Activated CD8-positive, alpha-beta memory T cell treated with anti-CD3 and anti-CD28 coated beads, Interleukin-2, amount 50 U/mL, for 1 hour (primary cell): Measurements from ENCODE around the gene WNK4.

ENCODE experiments used
- DNase-seq: peaks from one replicate; pipeline ENCODE4 v3.0.0-alpha.2; 2020; ENCODE audit errors: extremely low read depth

Gene WNK4

DNA sequence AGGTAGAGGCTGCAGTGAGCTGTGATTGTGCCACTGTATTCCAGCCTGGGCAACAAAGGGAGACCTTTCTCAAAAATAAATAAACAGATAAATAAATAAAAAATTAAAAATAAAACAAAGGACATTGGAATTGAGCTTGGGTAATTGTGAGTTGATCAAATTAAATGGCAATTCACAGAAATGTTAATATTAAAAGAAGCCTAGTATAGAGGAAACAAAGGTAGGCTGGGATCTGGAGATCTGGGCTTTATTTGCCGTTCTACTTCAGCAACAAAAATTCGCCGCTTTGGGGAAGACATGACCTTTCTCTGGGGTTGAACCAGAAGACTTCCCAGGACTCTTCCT lies 7.5 kb upstream of the WNK4 start:
- no peak for DNase-seq

DNA sequence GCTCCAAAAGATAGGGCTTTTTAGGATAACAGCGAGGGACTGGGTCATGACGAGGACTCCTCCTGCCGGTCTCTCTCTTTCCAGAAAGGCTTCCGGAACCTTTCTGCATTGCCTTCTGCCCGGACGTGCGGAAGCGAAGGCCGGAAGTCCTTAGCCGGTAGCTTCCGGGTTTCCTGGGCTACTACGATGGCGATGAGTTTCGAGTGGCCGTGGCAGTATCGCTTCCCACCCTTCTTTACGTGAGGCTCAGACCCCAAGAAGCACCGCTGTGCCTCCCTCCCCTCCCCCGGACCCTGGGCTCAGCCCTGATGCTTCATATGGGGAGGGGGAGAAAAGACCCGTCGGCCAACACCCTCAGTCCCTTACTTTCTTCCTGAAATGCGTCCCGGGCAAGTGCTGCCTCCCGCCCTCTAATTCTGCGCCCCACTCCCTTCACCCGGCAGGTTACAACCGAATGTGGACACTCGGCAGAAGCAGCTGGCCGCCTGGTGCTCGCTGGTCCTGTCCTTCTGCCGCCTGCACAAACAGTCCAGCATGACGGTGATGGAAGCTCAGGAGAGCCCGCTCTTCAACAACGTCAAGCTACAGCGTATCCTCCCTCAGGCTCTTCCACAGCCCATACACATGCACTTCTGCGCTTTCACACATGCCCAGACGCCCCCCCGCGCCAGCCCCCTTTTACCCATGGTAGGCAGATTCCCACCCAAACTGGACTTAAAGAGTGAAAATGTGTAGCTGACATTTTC lies 6.9 kb upstream of the WNK4 start, which contains the start of gene VPS25:
VPS25 (plus strand) TSS at position 160 of the 746 bp plus-strand sequence; CDS start at position 187, 27 bp downstream.
- peak; percentile 40 for DNase-seq

DNA sequence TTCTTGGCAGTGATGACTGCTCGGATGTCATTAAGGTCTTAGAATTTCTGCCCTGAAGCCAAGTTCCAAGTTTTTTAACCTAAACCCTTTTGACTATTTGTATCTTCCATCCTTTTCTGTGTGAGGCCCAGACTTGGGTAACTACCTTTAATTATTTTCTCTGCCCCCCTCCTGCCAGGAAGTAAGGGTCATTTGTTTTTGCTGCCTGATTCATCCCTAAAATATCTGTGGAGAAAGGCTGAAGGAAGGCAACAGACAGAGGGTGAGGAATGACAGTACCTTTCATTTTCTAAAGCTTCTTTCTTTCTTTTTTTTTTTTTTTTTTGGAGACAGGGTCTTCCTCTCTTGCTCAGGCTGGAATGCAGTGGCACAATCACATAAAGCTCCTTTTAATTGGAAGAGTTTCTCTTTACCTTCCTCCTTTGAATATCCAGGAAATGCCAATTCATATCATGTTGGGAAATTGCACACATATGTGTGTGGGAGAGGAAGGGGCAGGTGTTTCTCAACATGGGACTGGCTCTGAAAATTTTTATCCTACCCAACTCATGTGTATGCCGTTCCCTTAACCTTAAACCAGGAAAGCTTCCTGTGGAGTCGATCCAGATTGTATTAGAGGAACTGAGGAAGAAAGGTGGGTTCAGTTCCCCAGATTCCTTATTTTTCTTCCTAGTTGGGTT lies 6.2 kb upstream of the WNK4 start:
- DNase-seq, result no peak

DNA sequence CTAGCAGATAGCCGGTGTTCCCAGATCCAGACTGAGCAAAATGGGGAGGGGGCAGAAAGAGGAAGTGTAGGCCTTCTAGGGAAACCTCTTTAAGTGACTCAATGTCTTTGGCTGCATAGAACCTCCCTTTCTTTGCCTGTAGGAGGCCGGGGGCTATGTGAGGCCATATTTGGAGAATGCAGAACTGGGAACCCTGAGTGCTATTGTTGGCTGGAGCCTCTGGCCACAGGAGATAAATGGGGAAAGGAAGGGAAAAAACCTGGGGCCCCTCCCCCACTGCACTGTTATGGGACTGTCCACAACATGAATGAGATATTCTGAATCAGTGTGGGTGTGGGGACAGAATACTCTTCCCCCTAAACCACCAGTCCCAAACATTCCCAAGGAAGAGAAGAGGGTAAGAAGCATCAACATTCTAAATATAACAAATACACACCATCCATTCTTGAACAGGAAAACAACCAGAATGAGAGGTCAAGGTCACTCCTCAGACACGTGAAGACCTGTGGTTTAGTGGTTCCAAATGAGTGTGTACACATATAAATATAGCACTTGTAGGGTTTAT lies 4.8 kb upstream of the WNK4 start:
- no peak for DNase-seq

DNA sequence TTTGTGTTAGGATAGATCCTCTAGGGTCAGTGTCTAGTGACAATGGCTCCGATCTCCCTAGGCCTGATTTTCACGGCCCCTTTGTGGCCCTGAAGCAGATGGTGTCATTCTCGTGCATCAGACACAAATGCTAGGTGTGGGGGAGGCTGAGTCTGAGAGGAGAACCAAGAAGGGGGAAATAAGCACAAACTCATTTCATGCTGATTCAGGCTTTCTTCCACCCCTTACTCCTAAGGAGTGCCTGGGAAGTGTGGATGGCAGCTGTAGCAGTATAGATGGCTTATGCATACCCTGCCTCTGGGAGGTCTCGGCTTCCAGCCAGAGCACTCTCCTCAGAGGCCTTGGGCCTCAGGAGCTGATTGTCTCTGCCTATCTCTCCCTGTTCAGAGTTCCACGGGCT lies 1.8 kb upstream of the WNK4 start:
- DNase-seq, result no peak

DNA sequence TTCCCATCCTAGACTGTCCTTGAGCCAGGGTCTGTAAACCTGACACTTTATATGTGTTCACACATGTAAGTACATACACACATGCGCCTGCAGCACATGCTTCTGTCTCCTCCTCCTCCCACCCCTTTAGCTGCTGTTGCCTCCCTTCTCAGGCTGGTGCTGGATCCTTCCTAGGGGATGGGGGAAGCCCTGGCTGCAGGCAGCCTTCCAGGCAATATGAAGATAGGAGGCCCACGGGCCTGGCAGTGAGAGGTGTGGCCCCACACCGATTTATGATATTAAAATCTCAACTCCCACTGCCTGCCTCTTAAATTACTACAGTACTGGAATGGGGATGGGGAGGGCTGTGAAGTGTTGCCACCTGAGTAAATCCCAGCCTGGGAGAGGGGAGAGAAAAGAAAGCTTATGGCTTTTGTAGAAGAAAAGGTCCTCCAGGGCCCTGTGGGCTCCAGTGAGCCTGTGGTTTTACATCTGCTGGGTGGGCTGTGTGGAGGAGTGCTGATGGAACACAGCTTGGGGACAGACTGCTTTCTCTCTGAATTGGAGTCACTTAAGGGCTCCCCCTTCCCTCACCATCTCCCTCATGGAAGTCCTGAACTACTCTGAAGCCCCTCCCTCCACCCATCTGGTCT lies 990 bp upstream of the WNK4 start:
- no peak for DNase-seq

DNA sequence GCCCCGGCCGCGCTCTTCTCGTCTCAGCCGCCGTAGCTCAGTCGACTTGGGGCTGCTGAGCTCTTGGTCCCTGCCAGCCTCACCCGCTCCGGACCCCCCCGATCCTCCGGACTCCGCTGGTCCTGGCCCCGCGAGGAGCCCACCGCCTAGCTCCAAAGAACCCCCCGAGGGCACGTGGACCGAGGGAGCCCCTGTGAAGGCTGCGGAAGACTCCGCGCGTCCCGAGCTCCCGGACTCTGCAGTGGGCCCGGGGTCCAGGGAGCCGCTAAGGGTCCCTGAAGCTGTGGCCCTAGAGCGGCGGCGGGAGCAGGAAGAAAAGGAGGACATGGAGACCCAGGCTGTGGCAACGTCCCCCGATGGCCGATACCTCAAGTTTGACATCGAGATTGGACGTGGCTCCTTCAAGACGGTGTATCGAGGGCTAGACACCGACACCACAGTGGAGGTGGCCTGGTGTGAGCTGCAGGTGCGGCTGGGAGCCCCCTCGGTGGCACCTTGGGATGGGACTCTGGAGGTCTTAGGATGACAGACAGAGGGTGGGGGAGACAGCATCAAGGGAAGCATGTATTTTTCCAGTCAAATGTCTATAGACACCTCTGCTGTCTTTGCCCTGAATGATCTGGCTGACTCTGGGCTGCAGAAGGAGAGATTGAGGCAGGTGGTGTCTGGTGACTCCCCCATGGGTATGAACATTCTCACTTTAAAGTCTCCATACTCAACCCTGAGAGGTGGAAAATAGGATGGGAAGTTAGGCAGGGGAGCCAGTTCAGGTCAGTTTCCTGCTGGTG lies 635 bp downstream of the WNK4 start:
- DNase-seq, result no peak

DNA sequence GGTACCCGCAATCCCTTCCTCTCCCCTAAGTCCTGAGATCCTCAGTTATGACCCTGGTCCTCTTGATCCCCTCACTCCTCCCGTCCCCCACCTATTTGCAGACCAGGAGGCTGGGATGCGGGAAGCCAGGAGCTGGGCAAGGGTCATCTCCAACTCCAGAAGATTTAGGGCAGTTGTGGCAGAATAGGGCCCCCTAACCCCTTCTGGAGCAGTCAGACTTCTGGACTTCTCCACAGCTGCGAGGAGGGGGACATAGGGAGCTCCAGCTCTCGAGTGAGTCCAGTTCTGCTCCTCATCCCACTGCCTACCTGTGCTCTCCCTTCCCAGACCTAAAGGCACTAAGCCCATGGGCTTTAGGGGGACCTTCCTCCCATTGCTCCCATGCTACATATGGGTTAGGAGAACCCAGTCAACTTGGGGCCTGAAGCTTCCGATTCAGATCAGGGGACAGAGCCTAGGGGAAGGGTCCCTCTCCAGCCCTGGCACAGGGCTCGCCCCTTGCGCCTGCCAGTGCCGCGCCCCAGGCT lies 1.3 kb downstream of the WNK4 start:
- no peak for DNase-seq

DNA sequence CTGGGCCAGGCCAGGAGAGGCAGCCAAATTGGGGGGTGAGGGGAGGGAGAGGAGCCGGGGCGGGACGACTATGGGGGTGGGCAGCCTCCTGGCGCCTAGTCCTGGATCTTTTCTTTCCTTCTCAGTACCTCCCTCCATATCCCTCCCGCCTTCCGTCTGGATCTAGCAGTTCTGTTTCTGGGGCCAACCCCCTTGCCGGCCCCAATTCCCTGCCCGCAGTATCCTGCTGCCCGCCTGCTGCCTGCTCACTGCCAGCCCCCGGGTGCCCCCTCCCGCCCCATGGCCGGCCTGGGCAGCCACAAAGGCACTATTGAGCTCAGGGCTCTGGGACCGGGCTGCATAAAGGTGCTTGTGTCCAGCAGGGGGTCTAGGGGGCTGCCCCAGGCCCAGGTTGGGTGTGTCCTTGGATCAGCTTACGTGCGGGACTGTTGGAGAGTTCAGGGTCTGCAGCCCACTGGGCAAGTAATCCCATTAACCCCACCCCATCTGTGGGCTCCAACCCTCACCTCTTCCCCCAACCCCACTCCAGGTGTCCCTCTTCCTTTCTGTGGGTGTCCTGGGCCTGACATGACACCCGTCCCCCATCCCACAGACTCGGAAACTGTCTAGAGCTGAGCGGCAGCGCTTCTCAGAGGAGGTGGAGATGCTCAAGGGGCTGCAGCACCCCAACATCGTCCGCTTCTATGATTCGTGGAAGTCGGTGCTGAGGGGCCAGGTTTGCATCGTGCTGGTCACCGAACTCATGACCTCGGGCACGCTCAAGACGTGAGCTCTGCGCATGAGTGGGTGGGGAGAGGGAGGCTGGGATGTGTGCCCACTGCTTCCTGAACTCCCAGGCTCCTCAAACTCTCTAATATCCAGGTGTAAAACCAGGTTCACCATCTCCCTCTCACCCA lies 2.0 kb downstream of the WNK4 start:
- DNase-seq, result no peak

DNA sequence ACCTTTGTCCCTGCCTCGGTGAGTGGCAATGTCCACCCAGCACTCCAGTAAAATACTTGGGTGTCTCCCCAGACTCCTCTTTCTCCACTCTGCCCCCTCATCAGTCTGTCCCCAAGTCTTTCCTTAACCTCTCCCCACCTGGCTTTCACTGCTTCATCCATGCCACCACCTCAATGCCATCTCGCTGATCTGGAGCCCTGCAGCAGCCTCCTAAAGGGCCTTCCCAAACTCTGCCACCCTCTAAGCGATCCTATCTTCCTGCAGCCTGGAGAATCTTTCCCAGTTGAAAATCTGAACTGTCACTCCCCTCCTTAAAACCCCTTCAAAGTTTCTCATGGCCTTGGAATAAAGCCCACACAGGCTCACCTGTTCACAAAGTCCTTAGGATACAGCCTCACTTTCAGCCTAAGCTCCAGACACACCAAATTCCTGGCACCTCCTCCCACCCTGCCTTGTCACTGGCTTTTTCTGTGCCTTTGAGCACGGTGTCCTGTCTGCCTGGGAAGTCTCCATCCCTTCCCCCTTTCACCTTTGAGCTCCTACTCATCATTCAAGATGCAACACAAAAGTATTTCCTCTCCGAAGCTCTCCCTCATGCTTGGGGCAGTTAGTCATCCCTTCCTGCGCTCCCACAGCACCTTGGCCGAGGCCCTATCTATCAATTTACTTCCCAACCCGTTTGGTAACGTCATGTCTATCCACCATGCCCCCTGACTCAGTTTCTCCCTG lies 2.8 kb downstream of the WNK4 start:
- no peak for DNase-seq

DNA sequence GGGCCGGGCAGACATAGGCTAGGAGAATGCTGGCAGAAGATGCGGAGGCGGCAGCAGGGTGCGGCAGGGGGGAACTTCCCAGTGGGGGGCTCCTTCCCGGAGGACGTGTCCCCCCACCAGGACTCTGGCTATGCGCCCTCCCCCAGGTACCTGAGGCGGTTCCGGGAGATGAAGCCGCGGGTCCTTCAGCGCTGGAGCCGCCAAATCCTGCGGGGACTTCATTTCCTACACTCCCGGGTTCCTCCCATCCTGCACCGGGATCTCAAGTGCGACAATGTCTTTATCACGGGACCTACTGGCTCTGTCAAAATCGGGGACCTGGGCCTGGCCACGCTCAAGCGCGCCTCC lies 3.4 kb downstream of the WNK4 start:
- no peak for DNase-seq

DNA sequence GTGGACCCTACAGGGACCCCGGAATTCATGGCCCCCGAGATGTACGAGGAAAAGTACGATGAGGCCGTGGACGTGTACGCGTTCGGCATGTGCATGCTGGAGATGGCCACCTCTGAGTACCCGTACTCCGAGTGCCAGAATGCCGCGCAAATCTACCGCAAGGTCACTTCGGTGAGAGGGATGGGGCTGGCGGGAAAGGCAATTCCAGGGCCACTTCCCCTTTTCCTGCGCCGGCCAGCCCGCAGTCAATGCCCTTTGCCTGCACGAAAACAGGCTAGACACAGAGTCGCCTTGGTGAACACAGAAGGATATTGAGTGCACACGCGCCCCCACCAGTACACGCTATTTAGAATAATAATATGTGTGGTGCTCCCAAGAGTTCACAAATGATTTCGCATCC lies 4.0 kb downstream of the WNK4 start:
- DNase-seq, result no peak

DNA sequence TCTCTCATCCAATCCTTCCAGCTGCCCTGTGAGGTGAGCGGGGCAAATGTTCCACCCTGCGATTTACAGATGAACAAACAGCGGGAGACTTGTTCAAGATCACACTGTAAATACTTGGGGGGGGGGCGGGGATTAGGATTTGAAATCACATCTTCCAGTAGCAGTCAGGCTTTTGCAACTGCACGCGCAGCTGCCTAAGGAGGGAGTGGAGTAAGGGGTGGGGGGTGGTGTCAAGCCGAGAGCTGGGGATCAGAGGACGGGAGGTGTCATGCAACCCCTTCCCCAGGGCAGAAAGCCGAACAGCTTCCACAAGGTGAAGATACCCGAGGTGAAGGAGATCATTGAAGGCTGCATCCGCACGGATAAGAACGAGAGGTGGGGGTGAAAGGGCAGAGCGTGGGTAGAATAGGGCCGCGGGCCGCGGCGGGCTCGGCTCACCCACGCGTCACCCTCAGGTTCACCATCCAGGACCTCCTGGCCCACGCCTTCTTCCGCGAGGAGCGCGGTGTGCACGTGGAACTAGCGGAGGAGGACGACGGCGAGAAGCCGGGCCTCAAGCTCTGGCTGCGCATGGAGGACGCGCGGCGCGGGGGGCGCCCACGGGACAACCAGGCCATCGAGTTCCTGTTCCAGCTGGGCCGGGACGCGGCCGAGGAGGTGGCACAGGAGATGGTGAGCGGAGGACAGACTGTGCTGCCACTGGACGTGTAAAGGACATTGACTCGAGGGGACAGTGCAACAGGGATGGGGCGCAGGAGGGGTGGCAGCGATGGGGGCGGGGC lies 4.6 kb downstream of the WNK4 start:
- no peak for DNase-seq

DNA sequence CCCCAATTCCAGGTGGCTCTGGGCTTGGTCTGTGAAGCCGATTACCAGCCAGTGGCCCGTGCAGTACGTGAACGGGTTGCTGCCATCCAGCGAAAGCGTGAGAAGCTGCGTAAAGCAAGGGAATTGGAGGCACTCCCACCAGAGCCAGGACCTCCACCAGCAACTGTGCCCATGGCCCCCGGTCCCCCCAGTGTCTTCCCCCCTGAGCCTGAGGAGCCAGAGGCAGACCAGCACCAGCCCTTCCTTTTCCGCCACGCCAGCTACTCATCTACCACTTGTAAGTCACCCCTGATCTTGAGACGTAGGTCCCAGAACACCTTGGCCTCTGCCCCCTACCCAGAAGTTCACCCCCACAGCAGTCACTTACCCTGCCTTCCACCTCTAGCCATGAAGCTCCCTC lies 6.9 kb downstream of the WNK4 start:
- DNase-seq, result no peak

DNA sequence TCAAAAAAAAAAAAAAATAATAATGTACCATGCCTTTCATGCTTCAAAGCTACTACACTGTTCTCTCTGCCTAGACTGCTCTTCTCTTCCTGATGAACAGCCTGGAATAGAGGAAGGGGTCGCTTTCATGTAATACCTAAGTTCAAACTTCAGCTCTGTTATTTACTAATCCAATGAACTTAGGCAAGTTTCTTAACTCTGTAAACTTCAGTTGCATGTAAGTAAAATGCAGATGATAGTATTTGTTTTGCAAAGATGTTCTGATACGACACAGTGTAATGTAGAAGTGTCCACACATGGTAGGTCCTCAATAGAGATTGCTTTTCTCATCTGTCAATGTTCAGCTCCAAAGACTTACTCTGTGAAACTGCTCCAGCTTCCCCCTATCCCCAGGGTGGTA lies 11.5 kb downstream of the WNK4 start:
- DNase-seq, result no peak

DNA sequence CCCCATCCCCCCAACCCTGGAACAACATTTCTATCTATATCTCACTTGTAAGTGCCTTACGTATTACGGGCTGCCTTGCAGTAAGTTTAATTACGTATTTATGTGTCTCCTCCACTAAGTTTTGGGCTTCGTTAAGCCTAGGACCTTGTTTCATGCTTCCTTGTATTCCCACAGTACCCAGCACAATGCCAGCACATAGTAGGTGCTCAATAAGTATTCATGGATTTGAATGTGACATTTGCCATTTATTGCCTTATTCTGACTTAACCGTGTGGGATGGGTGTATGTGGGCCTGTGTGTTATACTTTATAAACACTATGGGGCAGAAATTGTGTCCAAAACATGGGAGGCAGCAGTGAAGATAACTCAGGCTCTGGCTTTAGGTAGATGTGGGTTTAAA lies 12.1 kb downstream of the WNK4 start:
- no peak for DNase-seq

DNA sequence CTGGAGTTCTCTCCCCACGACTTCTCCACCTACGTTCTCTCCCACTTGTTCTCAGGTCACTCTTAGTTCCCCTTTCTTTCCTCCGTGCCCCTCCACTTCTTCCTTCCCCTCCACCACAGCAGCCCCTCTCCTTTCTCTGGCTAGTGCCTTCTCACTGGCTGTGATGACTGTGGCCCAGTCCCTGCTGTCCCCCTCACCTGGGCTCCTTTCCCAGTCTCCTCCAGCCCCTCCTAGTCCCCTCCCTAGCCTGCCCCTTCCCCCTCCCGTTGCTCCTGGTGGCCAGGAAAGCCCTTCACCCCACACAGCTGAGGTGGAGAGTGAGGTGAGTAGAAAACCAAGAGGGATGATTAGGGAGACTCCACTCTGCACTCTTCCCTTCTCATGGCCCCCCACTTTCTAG lies 14.7 kb downstream of the WNK4 start:
- DNase-seq, result no peak

DNA sequence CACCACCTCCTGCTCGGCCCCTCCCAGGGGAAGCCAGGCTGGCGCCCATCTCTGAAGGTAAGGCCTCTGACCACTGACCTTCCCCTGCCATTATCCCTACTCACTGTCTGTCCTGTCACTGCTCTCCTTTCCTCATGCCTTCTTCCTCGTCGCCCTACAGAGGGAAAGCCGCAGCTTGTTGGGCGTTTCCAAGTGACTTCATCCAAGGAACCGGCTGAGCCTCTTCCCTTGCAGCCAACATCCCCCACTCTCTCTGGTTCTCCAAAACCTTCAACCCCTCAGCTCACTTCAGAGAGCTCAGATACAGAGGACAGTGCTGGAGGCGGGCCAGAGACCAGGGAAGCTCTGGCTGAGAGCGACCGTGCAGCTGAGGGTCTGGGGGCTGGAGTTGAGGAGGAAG lies 15.1 kb downstream of the WNK4 start:
- DNase-seq, result no peak

DNA sequence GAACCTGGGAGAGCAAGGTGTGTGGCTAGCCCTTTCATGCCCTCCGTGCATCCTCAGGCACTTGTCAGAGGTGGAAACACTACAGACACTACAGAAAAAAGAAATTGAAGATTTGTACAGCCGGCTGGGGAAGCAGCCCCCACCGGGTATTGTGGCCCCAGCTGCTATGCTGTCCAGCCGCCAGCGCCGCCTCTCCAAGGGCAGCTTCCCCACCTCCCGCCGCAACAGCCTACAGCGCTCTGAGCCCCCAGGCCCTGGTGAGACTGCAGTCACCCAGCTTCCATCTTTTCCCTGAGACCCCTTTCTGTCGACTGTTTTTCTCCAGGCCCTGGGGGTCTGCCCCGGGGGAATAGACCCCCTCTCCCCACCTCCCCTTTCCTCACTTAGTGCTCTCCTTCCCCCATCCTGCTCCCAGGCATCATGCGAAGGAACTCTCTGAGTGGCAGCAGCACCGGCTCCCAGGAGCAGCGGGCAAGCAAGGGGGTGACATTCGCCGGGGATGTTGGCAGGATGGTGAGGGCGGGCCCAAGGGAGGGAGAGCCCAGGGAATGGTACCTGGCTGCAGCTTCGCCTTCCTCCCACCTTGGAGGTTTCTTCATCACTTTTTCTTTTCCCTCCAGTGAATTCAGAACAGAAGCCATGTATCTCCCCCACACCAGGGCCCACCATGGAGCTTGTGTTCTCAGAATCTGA lies 15.8 kb downstream of the WNK4 start:
- no peak for DNase-seq
